Omental fat pad (tissue), 4 donors: ENCODE results near the gene ZNF362. TPM values are rescaled to one million over a fixed set of nuclear protein-coding genes. Genes with fewer than 3 reads are reported as not detected.

Source experiments
- ATAC-seq: fragments of 150-250 bp; one replicate; pipeline ENCODE4 v1.9.1; 2016; ENCODE audit warnings: mild to moderate bottlenecking, moderate library complexity; ENCODE audit not compliant: low FRiP score
- DNase-seq: peaks from one replicate; pipeline ENCODE4 v3.0.0-alpha.2; 2019; ENCODE audit warnings: low spot score
- CTCF ChIP-seq, 3 donors: fragments of 450-650 bp; IDR thresholded peaks; one replicate each; pipeline ENCODE4 v1.5.1; 2016 to 2017; ENCODE audit warnings: antibody characterized with exemption in 3 of 3, mild to moderate bottlenecking in 3 of 3, moderate library complexity in 2 of 3
- total RNA-seq, 4 donors: library from RNA; depleted of rRNA; stranded (reverse); fragments of >200 nt; gene quantifications; one replicate each; pipeline ENCODE4 v1.1.0, GENCODE V29; 2016

Gene ZNF362
- total RNA-seq, 4 donors from 2014 or later = 10.4 to 13.9 (median 11.2) TPM

- no peak for ATAC-seq
- no peak for TF ChIP-seq CTCF (IDR thresholded peaks at IDR 0.05)
- no peak for DNase-seq
Observed at GRCh38 chr1:33244809-33245186, 11.5 kb upstream of the ZNF362 start.

- TF ChIP-seq CTCF (IDR thresholded peaks at IDR 0.05) = no peak
- DNase-seq (no peak), ATAC-seq (no peak)
Observed at GRCh38 chr1:33246171-33246570, 10.1 kb upstream of the ZNF362 start.

GRCh38 chr1:33247545-33247944 is 8.7 kb upstream of the ZNF362 start:
- no peak for ATAC-seq
- DNase-seq = no peak
- no peak for TF ChIP-seq CTCF (IDR thresholded peaks at IDR 0.05)

- TF ChIP-seq CTCF (IDR thresholded peaks at IDR 0.05) = no peak
- DNase-seq = no peak
- no peak for ATAC-seq
Observed at GRCh38 chr1:33248244-33248643, 8.0 kb upstream of the ZNF362 start.

GRCh38 chr1:33249422-33249821 is 6.9 kb upstream of the ZNF362 start:
- ATAC-seq (no peak), DNase-seq (no peak)
- TF ChIP-seq CTCF (IDR thresholded peaks at IDR 0.05) = no peak

- ATAC-seq = no peak
- no peak for DNase-seq
- no peak for TF ChIP-seq CTCF (IDR thresholded peaks at IDR 0.05)
Observed at GRCh38 chr1:33250217-33250616, 6.1 kb upstream of the ZNF362 start.

GRCh38 chr1:33250724-33251123 is 5.6 kb upstream of the ZNF362 start:
- ATAC-seq = no peak
- no peak for DNase-seq
- TF ChIP-seq CTCF (IDR thresholded peaks at IDR 0.05) = no peak
